H1 (cell line): ENCODE results near the gene HNRNPAB. TPM values are rescaled to one million over a fixed set of nuclear protein-coding genes. Genes with fewer than 3 reads are reported as not detected.

ENCODE experiments used
- CTCF ChIA-PET: fragments of 300-600 bp; sonication (Branson Sonifier 250); formaldehyde crosslinking; loops from one replicate; lab custom pipeline; 2021; ENCODE audit not compliant: partially characterized antibody; lab: Charles Lee
- POLR2A ChIA-PET: fragments of 300-600 bp; sonication (Branson Sonifier 250); formaldehyde crosslinking; loops from one replicate; lab custom pipeline; 2021; ENCODE audit warnings: inconsistent platforms; ENCODE audit not compliant: partially characterized antibody; lab: Charles Lee
- DNase-seq, 2 experiments: peaks; one replicate each; pipeline versions ENCODE4 v3.0.0 to v3.0.0-alpha.2; 2010 to 2022; ENCODE audit warnings: low spot score in 2 of 2, low read depth in 1 of 2, mixed read lengths in 1 of 2
- FAIRE-seq: peaks from 2 replicates; lab custom pipeline; 2011; peaks lifted over from hg19 to GRCh38; lab: Jason Lieb, UNC
- H2AFZ ChIP-seq: 2 replicates; pipeline ENCODE4 v1.8.1; 2012; ENCODE audit warnings: low read length, inconsistent platforms
- H2AK5ac ChIP-seq: 2 replicates; pipeline ENCODE4 v1.6.1; 2013; ENCODE audit warnings: low read depth, low read length
- H2BK120ac ChIP-seq: replicated peaks from 2 replicates; pipeline ENCODE3; 2013; ENCODE audit warnings: low read depth, low read length, inconsistent platforms
- H2BK12ac ChIP-seq: 2 replicates; pipeline ENCODE4 v1.6.1; 2013; ENCODE audit warnings: low read depth, low read length
- H2BK15ac ChIP-seq: 2 replicates; pipeline ENCODE4 v1.6.1; 2013; ENCODE audit warnings: low read length
- H2BK20ac ChIP-seq: 2 replicates; pipeline ENCODE4 v1.6.1; 2013; ENCODE audit warnings: low read length
- H2BK5ac ChIP-seq: 2 replicates; pipeline ENCODE4 v1.6.1; 2013; ENCODE audit warnings: low read depth, low read length
- H3K14ac ChIP-seq: 2 replicates; pipeline ENCODE4 v1.6.1; 2013; ENCODE audit warnings: inconsistent platforms; ENCODE audit not compliant: insufficient read length
- H3K18ac ChIP-seq: 2 replicates; pipeline ENCODE4 v1.6.1; 2013; ENCODE audit warnings: low read length; ENCODE audit errors: extremely low read depth
- H3K23ac ChIP-seq: 2 replicates; pipeline ENCODE4 v1.6.1; 2013; ENCODE audit warnings: inconsistent platforms; ENCODE audit not compliant: insufficient read length
- H3K23me2 ChIP-seq: 2 replicates; pipeline ENCODE4 v1.6.1; 2013; ENCODE audit warnings: low read depth, low read length
- H3K27ac ChIP-seq: 2 replicates; pipeline ENCODE4 v1.6.1; 2011; ENCODE audit warnings: low read depth, low read length, inconsistent platforms
- H3K27me3 ChIP-seq, 4 experiments: replicated peaks in 1 of 4; 1 replicate in 1 of 4; 2 replicates in 3 of 4; pipeline versions ENCODE4 v1.6.1 to v1.8.1; 2011 to 2013; ENCODE audit warnings: low read length in 3 of 4, mild to moderate bottlenecking in 3 of 4, inconsistent platforms in 2 of 4, mixed read lengths in 2 of 4, moderate library complexity in 1 of 4; ENCODE audit not compliant: control insufficient read depth in 3 of 4, insufficient read depth in 3 of 4; ENCODE audit errors: extremely low read depth in 1 of 4
- H3K36me3 ChIP-seq, 4 experiments: 2 replicates each; pipeline versions ENCODE4 v1.6.1 to v1.8.1; 2011 to 2013; ENCODE audit warnings: mild to moderate bottlenecking in 4 of 4, low read length in 3 of 4, moderate library complexity in 2 of 4, control low read depth in 1 of 4, inconsistent platforms in 1 of 4; ENCODE audit not compliant: insufficient read depth in 4 of 4, control insufficient read depth in 2 of 4
- H3K4ac ChIP-seq: replicated peaks from 2 replicates; pipeline ENCODE3; 2013; ENCODE audit warnings: low read length, low read depth, mixed read lengths, inconsistent platforms; ENCODE audit not compliant: insufficient read length
- H3K4me1 ChIP-seq, 4 experiments: replicated peaks in 1 of 4; 1 replicate in 1 of 4; 2 replicates in 3 of 4; pipeline versions ENCODE4 v1.6.1 to v1.8.1; 2011 to 2013; ENCODE audit warnings: low read length in 3 of 4, inconsistent platforms in 2 of 4, mixed read lengths in 1 of 4; ENCODE audit not compliant: insufficient read depth in 4 of 4, control insufficient read depth in 3 of 4
- H3K4me2 ChIP-seq, 2 experiments: 2 replicates each; pipeline versions ENCODE4 v1.6.1 to v1.8.1; 2011 to 2013; ENCODE audit warnings: low read depth in 2 of 2, low read length in 2 of 2, control low read depth in 1 of 2, inconsistent platforms in 1 of 2, mild to moderate bottlenecking in 1 of 2; ENCODE audit not compliant: insufficient read depth in 1 of 2
- H3K4me3 ChIP-seq, 4 experiments: fragments of 200-600, 300-600 bp in 1 of 4; sonication (generic), shearing (Covaris generic), sonication (Bioruptor Twin) in 1 of 4; 2 replicates each; pipeline versions ENCODE4 v1.5.1 to v1.8.1; 2011 to 2016; ENCODE audit warnings: low read length in 4 of 4, low read depth in 3 of 4, control low read depth in 2 of 4, inconsistent platforms in 2 of 4, mild to moderate bottlenecking in 2 of 4, mixed read lengths in 1 of 4, moderate library complexity in 1 of 4; ENCODE audit not compliant: insufficient read depth in 2 of 4; ENCODE audit errors: extremely low read depth in 1 of 4
- H3K56ac ChIP-seq: replicated peaks from 2 replicates; pipeline ENCODE3; 2013; ENCODE audit warnings: low read depth, mild to moderate bottlenecking, mixed read lengths, low read length, inconsistent platforms; ENCODE audit not compliant: insufficient read length
- H3K79me1 ChIP-seq: 2 replicates; pipeline ENCODE4 v1.6.1; 2013; ENCODE audit warnings: low read depth, low read length, control low read depth
- H3K79me2 ChIP-seq, 2 experiments: 2 replicates each; pipeline versions ENCODE4 v1.6.1 to v1.8.1; 2012 to 2013; ENCODE audit warnings: low read length in 2 of 2, mild to moderate bottlenecking in 2 of 2, inconsistent platforms in 1 of 2; ENCODE audit not compliant: insufficient read depth in 2 of 2, control insufficient read depth in 1 of 2
- H3K9ac ChIP-seq, 4 experiments: replicated peaks in 1 of 4; 1 replicate in 1 of 4; 2 replicates in 3 of 4; pipeline versions ENCODE4 v1.6.1 to v1.8.1; 2011 to 2013; ENCODE audit warnings: low read depth in 3 of 4, low read length in 3 of 4, control low read depth in 2 of 4, mild to moderate bottlenecking in 2 of 4, moderate library complexity in 2 of 4, inconsistent platforms in 1 of 4; ENCODE audit errors: extremely low read depth in 1 of 4
- H3K9me3 ChIP-seq, 2 experiments: 2 replicates each; pipeline versions ENCODE4 v1.6.1 to v1.8.1; 2012 to 2013; ENCODE audit warnings: mild to moderate bottlenecking in 2 of 2, moderate library complexity in 2 of 2, control low read depth in 1 of 2, inconsistent platforms in 1 of 2, low read depth in 1 of 2, low read length in 1 of 2, mixed read lengths in 1 of 2; ENCODE audit not compliant: insufficient read depth in 2 of 2
- H4K20me1 ChIP-seq, 2 experiments: replicated peaks in 1 of 2; 2 replicates each; pipeline versions ENCODE3 to v1.8.1; 2011 to 2013; ENCODE audit warnings: inconsistent platforms in 2 of 2, low read length in 2 of 2, mild to moderate bottlenecking in 1 of 2; ENCODE audit not compliant: insufficient read depth in 2 of 2, control insufficient read depth in 1 of 2
- H4K5ac ChIP-seq: 2 replicates; pipeline ENCODE4 v1.6.1; 2013; ENCODE audit warnings: low read length, low read depth, mixed read lengths, inconsistent platforms; ENCODE audit not compliant: insufficient read length
- H4K8ac ChIP-seq: 2 replicates; pipeline ENCODE4 v1.8.0; 2013; ENCODE audit warnings: mild to moderate bottlenecking, moderate library complexity, low read length, inconsistent platforms; ENCODE audit not compliant: insufficient read depth; ENCODE audit errors: extremely low read depth
- H4K91ac ChIP-seq: replicated peaks from 2 replicates; pipeline ENCODE3; 2013; ENCODE audit warnings: low read length, mixed read lengths, inconsistent platforms; ENCODE audit not compliant: insufficient read length
- CTCF ChIP-seq, 3 experiments: IDR thresholded peaks; 1 replicate in 2 of 3; 2 replicates in 1 of 3; pipeline versions ENCODE4 v1.5.1 to v1.6.1; 2011; ENCODE audit warnings: low read length in 3 of 3, mild to moderate bottlenecking in 3 of 3, inconsistent platforms in 2 of 3, low read depth in 1 of 3, moderate library complexity in 1 of 3; ENCODE audit not compliant: insufficient read depth in 1 of 3; ENCODE audit errors: control extremely low read depth in 1 of 3
- EP300 ChIP-seq, 2 experiments: IDR thresholded peaks; 1 replicate in 1 of 2; 2 replicates in 1 of 2; pipeline ENCODE4 v1.6.1; 2011 to 2012; ENCODE audit warnings: low read depth in 2 of 2, low read length in 2 of 2, mild to moderate bottlenecking in 2 of 2, borderline replicate concordance in 1 of 2, inconsistent platforms in 1 of 2, moderate library complexity in 1 of 2
- MAX ChIP-seq: IDR thresholded peaks from 2 replicates; pipeline ENCODE4 v1.6.1; 2012; ENCODE audit warnings: inconsistent platforms
- WGBS, 2 experiments: shearing (Covaris generic) in 1 of 2; methylation state at CpG; one replicate each; pipeline versions ENCODE4 v1.1.6 to v1.1.7; 2013 to 2015; ENCODE audit warnings: low lambda C conversion rate in 2 of 2, mixed read lengths in 2 of 2, inconsistent platforms in 1 of 2, low coverage in 1 of 2, missing lambda C conversion rate in 1 of 2; ENCODE audit not compliant: insufficient replicate concordance in 2 of 2, insufficient coverage in 1 of 2, insufficient read length in 1 of 2; ENCODE audit errors: extremely low coverage in 1 of 2, missing lambda C conversion rate in 1 of 2; 5-methylcytosine and 5-hydroxymethylcytosine counted together
- polyA plus RNA-seq, 7 experiments: library from polyadenylated mRNA; depleted of rRNA in 3 of 7; stranded (reverse) in 5 of 7; unstranded in 2 of 7; fragments of >200 nt in 5 of 7; fragments of 200-250 nt in 2 of 7; gene quantifications; 1 replicate in 5 of 7; 2 replicates in 1 of 7; 4 replicates in 1 of 7; pipeline versions ENCODE4 v1.2.1 to v1.2.3, GENCODE V29; 2011 to 2013; ENCODE audit warnings: missing spikeins in 2 of 7, mixed read lengths in 2 of 7
- total RNA-seq: library from RNA; stranded (reverse); fragmentation: NEBNext Ultra II Directional; extraction: Animal tissue kit (Norgen Biotek cat#: 25700); gene quantifications from 2 replicates; pipeline ENCODE4 v1.2.1, GENCODE V29; 2021

Gene HNRNPAB
- total and polyA plus RNA-seq, 2 of the 8 experiments (the other 6 are each of a cell fraction or from before 2014, with no cell fraction given) = 373 to 563 TPM

GRCh38 chr5:178249191-178249989 lies 45.1 kb downstream of the HNRNPAB start:
- Histone ChIP-seq H4K8ac (0 out of 2 replicates have a peak overlapping the region, but pooled peaks have one; percentile 51), H3K79me2 (no peaks in the 10 kb centered on the region), H3K56ac (no peak overlapping the region), H3K14ac (no peak overlapping the region), H3K27ac (no peak overlapping the region), H3K23ac (no peak overlapping the region), H3K27me3 (no peaks in the 10 kb centered on the region; a peak in 1 of 7 replicates), H4K91ac (no peak overlapping the region), H3K4me1 (peaks cover 0 to 3% (median under 1%) of the 10 kb centered on the region in 4 experiments; a peak in 4 of 7 replicates), H2AK5ac (no peak overlapping the region), H2BK15ac (no peak overlapping the region), H2BK20ac (no peak overlapping the region), H3K9me3 (no peaks in the 10 kb centered on the region), H3K79me1 (no peaks in the 10 kb centered on the region), H3K4ac (no peak overlapping the region), H4K5ac (no peak overlapping the region), H3K4me2 (no peak overlapping the region), H2BK5ac (no peak overlapping the region), H3K9ac (no peak overlapping the region), H2BK120ac (no peak overlapping the region), H3K23me2 (peaks cover 11% of the 10 kb centered on the region; the same call in 1 of the 2 replicates), H2BK12ac (no peak overlapping the region), H3K36me3 (no peaks in the 10 kb centered on the region)
- WGBS, 2 experiments = 79% methylated on average over 11 of the region's 13 CpGs; no CpG with 5 or more reads in 1 of the 2 experiments
- ChIA-PET CTCF (interaction anchor here (1.2 to 1.9 kb wide), 3 partner anchors 13 to 22 kb away, joined by 5 to 6 read pairs (median 6); no protein-coding TSS in a partner anchor), POLR2A (interaction anchor here (0.7 kb wide), 1 partner anchor 423 kb away, joined by 3 read pairs; no protein-coding TSS in a partner anchor)
- no peak for FAIRE-seq
- no peak for TF ChIP-seq CTCF (IDR thresholded peaks at IDR 0.05; ENCODE audit: control extremely low read depth in 1 of 3, insufficient read depth in 1 of 3, low read depth in 1 of 3, low read length in 3 of 3)
- TF ChIP-seq MAX = no peak
- TF ChIP-seq EP300 (IDR thresholded peaks at IDR 0.05; ENCODE audit: borderline replicate concordance in 1 of 2, low read depth in 2 of 2, low read length in 2 of 2) = no peak
- TF ChIP-seq, all 59 proteins: peak for 0
- Histone ChIP-seq H2AFZ (no peak overlapping the region), H3K18ac (no peak overlapping the region), H4K20me1 (peaks cover 0 to 2% of the 10 kb centered on the region in 2 experiments), H3K4me3 (no peak overlapping the region)
- no peak for DNase-seq
